GM10847 (cell line): ENCODE data around the gene TRAPPC10.

Experiments used
- POLR2A ChIP-seq: IDR thresholded peaks from 2 replicates; pipeline ENCODE4 v1.6.1; 2011; ENCODE audit not compliant: insufficient read length; ENCODE audit errors: extremely low read depth

The TRAPPC10 gene

DNA sequence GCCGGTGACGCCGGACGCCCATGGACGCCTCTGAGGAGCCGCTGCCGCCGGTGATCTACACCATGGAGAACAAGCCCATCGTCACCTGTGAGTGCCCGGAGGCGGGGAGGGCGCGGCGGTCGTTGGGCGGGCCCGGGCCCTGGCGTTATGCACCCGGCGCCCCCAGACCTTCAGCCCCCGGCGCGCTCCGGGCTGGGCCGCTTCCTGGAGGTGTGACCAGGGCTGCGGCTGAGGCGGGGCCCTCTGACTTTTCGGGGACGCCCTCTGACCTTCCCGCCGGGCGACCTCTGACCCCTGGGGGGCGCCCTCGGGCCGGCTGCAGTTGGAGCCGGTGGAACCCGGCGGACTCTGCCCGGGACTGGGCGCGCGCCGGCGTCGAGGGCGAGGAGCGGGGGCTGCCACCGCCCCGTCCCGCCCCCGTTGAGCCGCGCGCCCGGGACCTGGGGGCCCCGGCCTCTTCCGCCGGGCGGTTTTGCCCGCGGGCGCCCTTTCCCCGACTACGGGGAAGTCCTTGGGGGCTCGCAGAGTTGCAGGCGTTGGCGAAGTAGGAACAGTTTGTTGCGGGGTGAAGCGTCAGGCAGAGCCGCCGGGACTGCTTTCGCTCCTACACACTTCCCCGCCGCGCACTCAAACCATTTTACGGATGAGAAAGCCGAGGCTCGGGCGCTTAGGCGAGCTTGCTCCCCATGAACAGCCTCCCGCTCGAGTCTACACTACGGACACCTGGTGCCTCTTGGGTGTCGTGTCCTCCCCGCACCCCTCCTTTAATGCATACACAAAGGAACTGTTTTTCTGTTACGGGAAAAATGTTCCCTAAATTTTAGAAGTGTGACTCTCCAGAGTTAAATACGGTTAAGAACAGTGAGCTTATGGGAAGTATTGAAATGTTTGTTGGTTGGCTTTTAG, 618 bp downstream of the TRAPPC10 start:
- no peak for TF ChIP-seq POLR2A

GRCh38 chr21:44013380-44014088, 1.4 kb downstream of the TRAPPC10 start:
- no peak for TF ChIP-seq POLR2A

DNA sequence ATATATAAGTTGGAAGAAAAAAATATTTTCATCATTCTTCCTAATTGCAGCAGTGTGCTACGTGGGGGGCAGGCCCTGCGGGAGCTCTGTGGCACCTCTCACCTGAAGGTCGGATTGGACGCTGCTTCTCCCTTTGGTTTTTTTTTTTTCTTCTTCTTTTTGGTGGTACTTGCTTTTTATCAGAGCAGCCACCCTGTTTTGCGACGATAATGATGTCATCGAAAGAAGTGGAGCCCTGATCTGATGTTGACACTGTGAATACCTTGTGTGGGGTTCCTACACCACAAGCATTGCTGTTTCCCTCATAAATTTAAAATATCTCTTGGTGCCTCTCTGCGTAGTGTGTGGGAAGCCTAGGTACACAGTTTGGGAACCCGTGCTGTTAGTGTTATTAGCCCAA, 5.5 kb downstream of the TRAPPC10 start:
- TF ChIP-seq POLR2A = no peak

- no peak for TF ChIP-seq POLR2A
These were observed 6.0 kb downstream of the TRAPPC10 start for GRCh38 chr21:44018127-44018526.

DNA sequence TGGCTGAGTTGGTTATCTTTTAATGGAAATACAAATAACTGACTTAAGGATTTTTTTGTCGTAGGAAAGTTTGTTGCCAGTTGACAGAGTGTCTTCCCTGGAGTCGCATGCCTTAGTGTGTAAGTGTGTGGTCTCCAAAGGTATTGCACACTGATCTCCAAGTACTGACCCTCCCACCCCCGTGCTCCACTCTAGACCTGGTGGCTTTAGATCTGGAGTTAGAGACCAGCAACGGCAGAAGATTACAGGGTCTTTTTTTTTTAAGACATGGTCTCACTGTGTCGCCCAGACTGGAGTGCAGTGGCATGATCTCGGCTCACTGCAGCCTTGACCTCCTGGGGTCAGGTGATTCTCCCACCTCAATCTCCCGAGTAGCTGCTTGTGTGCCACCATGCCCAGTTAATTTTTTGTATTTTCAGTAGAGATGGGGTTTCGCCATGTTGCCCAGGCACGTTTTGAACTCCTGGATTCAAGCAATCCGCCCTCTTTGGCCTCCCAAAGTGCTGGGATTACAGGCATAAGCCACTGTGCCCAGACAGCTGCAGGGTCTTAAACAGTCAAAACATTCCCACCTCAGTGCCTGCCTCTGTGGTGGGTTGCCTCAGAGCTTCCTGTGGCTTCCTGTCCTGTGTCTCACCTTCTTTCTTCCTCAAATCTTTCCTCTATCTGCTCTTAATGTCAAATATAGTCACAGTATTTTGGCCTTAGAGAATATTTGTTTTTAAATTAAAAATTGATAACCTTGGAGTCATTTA, 6.9 kb downstream of the TRAPPC10 start:
- TF ChIP-seq POLR2A = no peak

DNA sequence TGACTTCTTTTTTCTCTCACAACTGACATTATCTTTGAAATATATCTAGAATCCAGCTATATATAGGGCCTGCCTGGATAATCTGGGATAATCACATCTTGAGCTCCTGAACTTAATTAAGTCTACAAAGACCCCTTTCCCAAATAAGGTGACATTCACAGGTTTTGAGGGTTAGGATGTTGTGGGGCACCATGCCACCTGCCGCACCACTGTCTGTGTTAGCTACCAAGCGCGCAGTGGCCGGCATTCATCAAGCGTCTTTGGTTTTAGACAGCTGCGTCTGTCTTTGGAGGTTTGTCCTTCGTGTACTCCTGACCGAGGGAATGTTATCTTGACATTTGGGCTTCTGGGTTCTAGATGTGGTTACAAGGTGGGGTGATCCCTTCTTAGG, 7.5 kb downstream of the TRAPPC10 start:
- TF ChIP-seq POLR2A = no peak

GRCh38 chr21:44020551-44020950, 8.4 kb downstream of the TRAPPC10 start:
- no peak for TF ChIP-seq POLR2A

GRCh38 chr21:44021064-44021463, 9.0 kb downstream of the TRAPPC10 start:
- TF ChIP-seq POLR2A = no peak

GRCh38 chr21:44024257-44024656, 12.1 kb downstream of the TRAPPC10 start:
- TF ChIP-seq POLR2A = no peak

- no peak for TF ChIP-seq POLR2A
These were observed 12.8 kb downstream of the TRAPPC10 start for GRCh38 chr21:44024887-44025353.

- no peak for TF ChIP-seq POLR2A
These were observed 15.6 kb downstream of the TRAPPC10 start for GRCh38 chr21:44027607-44028286.

- TF ChIP-seq POLR2A = no peak
These were observed 16.2 kb downstream of the TRAPPC10 start for GRCh38 chr21:44028287-44028659.

GRCh38 chr21:44029460-44030087, 17.5 kb downstream of the TRAPPC10 start:
- no peak for TF ChIP-seq POLR2A

- TF ChIP-seq POLR2A = no peak
These were observed 23.1 kb downstream of the TRAPPC10 start for GRCh38 chr21:44035244-44035643.
